Stimulated activated CD8-positive, alpha-beta memory T cell treated with anti-CD3 and anti-CD28 coated beads, Interleukin-7, amount 100 ng/mL, for 4 hours (primary cell): ENCODE measurements around the gene ECM1.

ENCODE experiments used
- DNase-seq, 2 donors: peaks; one replicate each; pipeline ENCODE4 v3.0.0-alpha.2; 2020; ENCODE audit warnings: low read depth in 2 of 2

ECM1 gene

DNA sequence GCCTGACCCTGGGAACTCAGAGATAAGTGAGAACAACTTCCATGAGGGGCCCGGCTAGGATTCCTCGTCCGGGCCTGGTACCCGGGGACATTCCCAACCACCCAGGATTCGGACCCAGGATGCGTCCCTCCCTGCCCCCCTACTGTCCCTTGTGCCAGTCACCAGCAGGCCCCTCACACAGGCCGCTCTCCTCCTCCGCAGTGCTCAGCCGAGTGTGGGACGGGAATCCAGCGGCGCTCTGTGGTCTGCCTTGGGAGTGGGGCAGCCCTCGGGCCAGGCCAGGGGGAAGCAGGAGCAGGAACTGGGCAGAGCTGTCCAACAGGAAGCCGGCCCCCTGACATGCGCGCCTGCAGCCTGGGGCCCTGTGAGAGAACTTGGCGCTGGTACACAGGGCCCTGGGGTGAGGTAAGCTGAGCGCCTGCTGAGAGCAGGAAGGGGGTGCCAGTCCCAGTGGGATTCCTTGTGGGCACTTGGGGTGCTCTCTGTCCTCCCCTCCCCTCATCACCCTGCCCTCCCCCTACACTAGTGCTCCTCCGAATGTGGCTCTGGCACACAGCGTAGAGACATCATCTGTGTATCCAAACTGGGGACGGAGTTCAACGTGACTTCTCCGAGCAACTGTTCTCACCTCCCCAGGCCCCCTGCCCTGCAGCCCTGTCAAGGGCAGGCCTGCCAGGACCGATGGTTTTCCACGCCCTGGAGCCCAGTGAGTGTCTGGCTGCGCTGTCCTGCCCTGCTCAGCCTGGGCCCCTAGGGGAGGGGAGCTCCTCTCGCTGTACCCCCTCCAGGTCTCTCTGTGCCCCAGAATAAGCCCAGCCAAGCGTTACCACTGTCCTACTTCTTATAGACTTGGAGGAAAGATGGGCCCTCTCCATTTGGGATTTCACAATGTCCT lies 51.1 kb downstream of the ECM1 start:
- DNase-seq, result no peak

DNA sequence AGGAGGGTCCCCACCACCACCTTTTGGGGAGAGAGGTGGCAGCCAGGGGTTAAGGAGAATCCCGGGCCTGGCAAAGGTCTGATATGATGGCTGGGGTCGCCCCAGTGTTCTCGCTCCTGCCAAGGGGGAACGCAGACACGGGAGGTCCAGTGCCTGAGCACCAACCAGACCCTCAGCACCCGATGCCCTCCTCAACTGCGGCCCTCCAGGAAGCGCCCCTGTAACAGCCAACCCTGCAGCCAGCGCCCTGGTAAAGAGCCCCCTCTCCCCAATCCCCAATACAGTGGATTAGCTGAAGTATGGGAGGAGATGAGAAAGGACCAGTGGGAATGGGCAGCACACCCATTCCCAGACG lies 51.7 kb downstream of the ECM1 start:
- DNase-seq, result no peak

DNA sequence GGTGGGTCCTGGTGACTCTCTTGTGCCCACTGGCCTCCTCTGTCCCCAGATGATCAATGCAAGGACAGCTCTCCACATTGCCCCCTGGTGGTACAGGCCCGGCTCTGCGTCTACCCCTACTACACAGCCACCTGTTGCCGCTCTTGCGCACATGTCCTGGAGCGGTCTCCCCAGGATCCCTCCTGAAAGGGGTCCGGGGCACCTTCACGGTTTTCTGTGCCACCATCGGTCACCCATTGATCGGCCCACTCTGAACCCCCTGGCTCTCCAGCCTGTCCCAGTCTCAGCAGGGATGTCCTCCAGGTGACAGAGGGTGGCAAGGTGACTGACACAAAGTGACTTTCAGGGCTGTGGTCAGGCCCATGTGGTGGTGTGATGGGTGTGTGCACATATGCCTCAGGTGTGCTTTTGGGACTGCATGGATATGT lies 52.1 kb downstream of the ECM1 start:
- peak; percentile 46 to 56 for DNase-seq

DNA sequence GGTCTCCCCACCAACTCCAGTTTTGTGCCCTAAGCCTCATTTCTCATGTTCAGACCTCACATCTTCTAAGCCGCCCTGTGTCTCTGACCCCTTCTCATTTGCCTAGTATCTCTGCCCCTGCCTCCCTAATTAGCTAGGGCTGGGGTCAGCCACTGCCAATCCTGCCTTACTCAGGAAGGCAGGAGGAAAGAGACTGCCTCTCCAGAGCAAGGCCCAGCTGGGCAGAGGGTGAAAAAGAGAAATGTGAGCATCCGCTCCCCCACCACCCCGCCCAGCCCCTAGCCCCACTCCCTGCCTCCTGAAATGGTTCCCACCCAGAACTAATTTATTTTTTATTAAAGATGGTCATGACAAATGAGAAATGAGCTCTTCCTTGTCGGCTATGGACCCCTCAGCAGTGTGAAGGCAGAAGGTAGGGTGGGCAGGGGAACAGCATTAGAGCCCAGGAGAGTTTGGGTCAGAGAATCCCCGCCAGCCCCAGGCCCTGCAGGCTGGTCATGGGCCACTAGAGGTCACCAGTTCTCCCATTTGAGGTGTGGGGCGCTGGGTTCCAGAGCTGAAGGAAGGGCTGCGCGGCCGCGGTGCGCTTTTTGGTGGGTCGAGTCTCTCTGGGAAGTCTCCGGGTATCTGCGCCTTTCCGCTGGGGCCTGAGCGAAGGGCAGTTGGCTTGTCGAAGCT lies 52.8 kb downstream of the ECM1 start:
- DNase-seq, result peak; percentile 67 to 74

DNA sequence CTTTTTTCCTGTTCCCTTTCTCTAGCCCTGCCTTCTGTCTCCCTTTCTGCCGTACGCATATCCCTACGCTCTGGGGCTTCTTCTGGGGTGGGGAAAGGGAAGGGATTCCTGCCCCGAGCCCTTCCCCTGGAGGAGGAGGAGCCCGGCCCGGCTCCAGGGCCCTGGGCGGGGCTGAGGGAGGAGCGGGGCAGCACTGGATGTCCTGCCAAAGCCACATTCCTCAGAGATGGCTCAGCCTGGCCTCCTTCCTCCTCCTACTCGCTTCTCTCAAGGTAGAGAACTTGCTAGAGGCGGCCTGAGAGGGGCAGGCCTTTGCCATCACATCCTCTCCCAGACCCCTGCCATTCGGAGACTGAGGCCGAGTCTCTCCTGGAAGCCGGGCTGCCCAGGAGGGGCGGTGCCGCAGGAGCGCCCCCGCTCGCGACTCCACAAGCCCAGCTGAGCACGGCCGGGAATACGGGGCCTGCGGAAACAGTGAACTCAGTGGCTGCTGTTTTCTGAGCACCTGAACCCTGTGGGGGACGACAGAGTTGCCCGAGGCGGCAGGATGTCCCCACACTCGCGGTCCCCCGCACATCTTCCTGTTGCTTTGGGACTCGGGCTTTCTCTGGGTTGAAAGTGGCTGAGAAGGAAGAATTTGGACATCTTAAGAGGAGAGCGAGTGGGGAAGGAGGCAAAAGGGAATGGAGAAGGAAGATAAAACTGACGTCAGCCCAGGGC lies 53.5 kb downstream of the ECM1 start:
- peak in 1 of 2 donors; percentile 48 for DNase-seq

DNA sequence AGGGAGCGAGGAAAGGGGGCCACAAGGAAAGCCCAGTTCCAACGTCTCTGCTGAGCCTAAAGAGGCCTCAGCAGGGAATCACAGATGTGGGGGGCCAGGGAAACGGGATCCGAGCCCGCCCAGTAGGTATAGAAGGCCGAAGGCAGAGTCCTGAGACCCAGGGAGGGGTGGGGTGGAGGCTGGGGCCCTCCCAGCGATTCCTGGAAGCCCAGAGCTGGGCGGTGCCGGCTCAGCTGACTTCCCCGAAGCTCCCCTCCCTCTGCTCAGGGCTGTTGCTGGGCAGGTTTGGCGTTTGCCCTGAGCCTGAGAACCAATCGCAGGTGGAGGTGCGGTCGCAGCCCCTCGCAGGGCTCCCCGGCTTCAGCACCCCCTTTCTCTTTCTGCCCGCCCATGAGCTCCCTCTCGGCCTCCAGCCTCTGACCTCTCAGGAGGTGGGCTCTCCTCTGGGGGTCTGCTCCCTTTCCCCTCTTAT lies 54.1 kb downstream of the ECM1 start:
- DNase-seq, result peak; percentile 82 to 84

DNA sequence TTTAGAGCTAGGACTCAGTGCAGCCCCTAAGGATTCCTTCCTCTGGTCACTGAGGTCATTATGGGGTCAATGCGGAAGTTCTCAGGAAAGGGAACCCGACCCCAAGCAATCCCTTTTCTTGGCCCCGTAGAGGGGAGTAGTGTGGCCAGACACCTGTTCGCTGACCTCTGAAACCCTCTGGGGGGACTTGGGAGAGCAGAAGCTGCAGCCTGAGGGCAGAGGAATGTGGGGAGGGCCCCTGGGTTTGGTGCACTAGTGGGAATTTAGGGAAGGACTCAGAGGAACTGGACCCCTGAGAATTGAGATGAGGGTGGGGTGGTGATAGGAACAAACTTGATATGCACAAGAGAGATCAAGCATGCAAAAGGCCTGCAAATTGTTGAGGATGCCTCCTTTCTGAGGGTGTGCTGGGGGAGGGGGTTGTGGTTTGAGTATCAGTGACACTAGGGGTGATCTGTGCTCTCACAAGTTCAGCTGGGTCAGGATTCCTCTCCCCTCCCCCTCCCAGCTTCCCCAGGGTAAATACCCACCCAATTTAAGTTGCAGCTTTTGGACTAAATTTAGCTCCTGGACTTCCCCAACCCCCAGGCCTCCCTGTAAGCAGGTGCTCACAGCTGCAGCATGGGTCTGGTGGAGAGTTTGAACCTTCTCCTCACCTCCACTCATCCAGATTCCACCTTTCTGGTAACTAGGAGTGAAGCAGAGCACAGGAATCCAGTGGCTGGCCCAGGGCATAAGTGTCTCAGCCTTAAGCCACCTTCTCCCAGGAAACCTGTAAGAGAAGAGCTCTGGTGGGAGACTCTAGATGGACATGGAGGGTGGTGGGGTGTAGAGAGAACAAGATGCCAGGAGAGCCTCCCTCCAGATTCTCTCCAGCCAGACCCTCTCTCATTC lies 54.8 kb downstream of the ECM1 start:
- peak; percentile 56 to 57 for DNase-seq
